Measurements from ENCODE around the gene ACTR6. TPM values are rescaled to one million over a fixed set of nuclear protein-coding genes. Genes with fewer than 3 reads are reported as not detected.

ACTR6 gene
- total RNA-seq, 1 experiment from 2014 or later, result 34.9 TPM

- Histone ChIP-seq H4K91ac (ENCODE audit: insufficient read length, low read depth, low read length) (no peak overlapping the region), H3K9ac (ENCODE audit: extremely low read depth, insufficient read length, low read length) (no peak overlapping the region), H3K79me2 (ENCODE audit: insufficient read depth, low read length) (no peaks in the 10 kb centered on the region; the same call in 1 of the 2 replicates), H3K56ac (ENCODE audit: insufficient read length, low read depth, low read length) (no peak overlapping the region), H3K4me2 (ENCODE audit: insufficient read depth, insufficient read length, low read length) (peak overlapping the region; percentile 52), H2BK15ac (ENCODE audit: low read depth, low read length) (no peak overlapping the region), H2BK5ac (ENCODE audit: insufficient read length, low read length) (no peak overlapping the region), H3K27ac (ENCODE audit: insufficient read length, low read depth, low read length) (no peak overlapping the region), H3K23me2 (ENCODE audit: insufficient read length, low read depth, low read length, poor library complexity, severe bottlenecking) (no peaks in the 10 kb centered on the region), H2BK20ac (ENCODE audit: low read depth, low read length, poor library complexity, severe bottlenecking) (no peak overlapping the region), H3K79me1 (ENCODE audit: insufficient read depth, low read depth, low read length, poor library complexity, severe bottlenecking) (no peaks in the 10 kb centered on the region), H3K27me3 (ENCODE audit: insufficient read depth, low read length) (no peaks in the 10 kb centered on the region), H3K23ac (ENCODE audit: insufficient read length, low read depth, low read length) (no peak overlapping the region), H4K20me1 (ENCODE audit: control insufficient read depth, insufficient read depth, insufficient read length) (no peaks in the 10 kb centered on the region), H4K5ac (ENCODE audit: insufficient read length, low read depth, low read length) (no peak overlapping the region), H2BK12ac (ENCODE audit: insufficient read length, low read depth, low read length) (no peak overlapping the region), H3K18ac (ENCODE audit: insufficient read length, low read depth, low read length) (no peak overlapping the region), H3T11ph (ENCODE audit: low read length) (no peak overlapping the region), H2AK5ac (ENCODE audit: insufficient read length, low read length) (no peak overlapping the region), H2AFZ (ENCODE audit: low read length) (no peak overlapping the region), H3K9me3 (ENCODE audit: control insufficient read depth, low read depth, low read length) (no peaks in the 10 kb centered on the region), H3K4ac (ENCODE audit: low read depth, low read length) (no peak overlapping the region), H2BK120ac (ENCODE audit: low read depth, low read length, poor library complexity, severe bottlenecking) (no peak overlapping the region), H3K14ac (ENCODE audit: insufficient read depth, low read length) (no peak overlapping the region), H3K4me1 (ENCODE audit: insufficient read depth, low read length) (no peaks in the 10 kb centered on the region; the same call in 1 of the 2 replicates), H4K8ac (replicated peaks; ENCODE audit: insufficient read length, low read depth, low read length) (no peak overlapping the region)
- no peak for TF ChIP-seq CTCF (conservative IDR thresholded peaks at IDR 0.05)
- no CpG with 5 or more reads among the region's 7 CpGs for WGBS (ENCODE audit: extremely low coverage, insufficient read length, low lambda C conversion rate)
- Mint-ChIP-seq H3K9me3 (peaks cover 2 to 16% of the 10 kb centered on the region in 2 experiments; a peak in 4 of 5 replicates), H3K4me1 (peaks cover 30 to 46% of the 10 kb centered on the region in 2 experiments), H3K4me3 (peak overlapping the region; percentile 61 to 75), H3K27me3 (ENCODE audit: low read depth) (no peaks in the 10 kb centered on the region), H3K36me3 (ENCODE audit: insufficient read depth in 1 of 3, low read depth in 3 of 3) (peaks cover 23 to 37% (median 36%) of the 10 kb centered on the region in 3 experiments), H3K27ac (peak overlapping the region; percentile 90 to 99 (median 94); a peak in 5 of 7 replicates)
- no peak for DNase-seq
Measured at GRCh38 chr12:100164153-100164704, 36.4 kb upstream of the ACTR6 start.
